NCI-H69 (cell line): ENCODE results near the gene SYTL1.

Experiments
- DNase-seq: peaks from one replicate; lab custom pipeline; 2025; lab: John Stamatoyannopoulos, UW

Gene SYTL1

GRCh38 chr1:27341525-27342252, at the start of gene SYTL1:
Gene SYTL1 (plus strand): TSS chr1:27342022. CDS start chr1:27345335, 3,313 bp downstream.
- DNase-seq, result peak; percentile 82

- no peak for DNase-seq
Measured at GRCh38 chr1:27292106-27292505, 49.7 kb upstream of the SYTL1 start.

GRCh38 chr1:27293915-27294314, 47.9 kb upstream of the SYTL1 start:
- no peak for DNase-seq

GRCh38 chr1:27296773-27297291, 45.0 kb upstream of the SYTL1 start:
- peak; percentile 50 for DNase-seq

GRCh38 chr1:27297903-27298302, 43.9 kb upstream of the SYTL1 start:
- no peak for DNase-seq

GRCh38 chr1:27298632-27299384, 43.0 kb upstream of the SYTL1 start:
- DNase-seq, result no peak

- peak; percentile 58 for DNase-seq
Measured at GRCh38 chr1:27299385-27300271, 42.2 kb upstream of the SYTL1 start.

- peak; percentile 85 for DNase-seq
Measured at GRCh38 chr1:27300341-27301051, 41.3 kb upstream of the SYTL1 start.

GRCh38 chr1:27301052-27301422, 40.8 kb upstream of the SYTL1 start:
- DNase-seq, result peak; percentile 44

GRCh38 chr1:27301582-27302199, 40.1 kb upstream of the SYTL1 start:
- peak; percentile 85 for DNase-seq

GRCh38 chr1:27302612-27303011, 39.2 kb upstream of the SYTL1 start:
- DNase-seq, result no peak

- no peak for DNase-seq
Measured at GRCh38 chr1:27303509-27303908, 38.3 kb upstream of the SYTL1 start.

GRCh38 chr1:27306071-27306470, 35.8 kb upstream of the SYTL1 start:
- DNase-seq, result no peak

GRCh38 chr1:27306892-27307761, 34.7 kb upstream of the SYTL1 start:
- peak; percentile 84 for DNase-seq

GRCh38 chr1:27307874-27308598, 33.8 kb upstream of the SYTL1 start:
- DNase-seq, result peak; percentile 62

- DNase-seq, result no peak
Measured at GRCh38 chr1:27314169-27314568, 27.7 kb upstream of the SYTL1 start.

- DNase-seq, result no peak
Measured at GRCh38 chr1:27314737-27315136, 27.1 kb upstream of the SYTL1 start.

- DNase-seq, result no peak
Measured at GRCh38 chr1:27316860-27317259, 25.0 kb upstream of the SYTL1 start.

- DNase-seq, result peak; percentile 23
Measured at GRCh38 chr1:27318136-27318535, 23.7 kb upstream of the SYTL1 start.
